Fibroblast of lung (primary cell): Measurements from ENCODE around the gene DUOX2.

Experiments
- CTCF ChIP-seq, 2 donors: IDR thresholded peaks in 1 of 2; conservative IDR thresholded peaks in 1 of 2; 1 replicate in 1 of 2; 2 replicates in 1 of 2; pipeline ENCODE4 v1.5.1; 2011 to 2012; ENCODE audit warnings: low read length in 2 of 2, control low read depth in 1 of 2, inconsistent platforms in 1 of 2, low read depth in 1 of 2, mild to moderate bottlenecking in 1 of 2
- EZH2 ChIP-seq: IDR thresholded peaks from 2 replicates; pipeline ENCODE4 v1.5.1; 2012; ENCODE audit warnings: low read length, control low read depth, mild to moderate bottlenecking; ENCODE audit errors: missing control alignments

- TF ChIP-seq CTCF (conservative IDR thresholded peaks at IDR 0.05 in 1 of 2, IDR thresholded peaks at IDR 0.05 in 1 of 2; ENCODE audit: low read depth in 1 of 2, low read length in 2 of 2): peak; percentile 99 to 100
- no peak for TF ChIP-seq EZH2
Observed at GRCh38 chr15:45118131-45118588, 4.2 kb upstream of the DUOX2 start.
